ENCODE data around the gene TP53I3. TPM values are rescaled to one million over a fixed set of nuclear protein-coding genes. Genes with fewer than 3 reads are reported as not detected.

Gene TP53I3
- total RNA-seq, 1 experiment from 2014 or later: 13.9 TPM

- H3K4me3 Mint-ChIP-seq (ENCODE audit: low read depth, unreplicated experiment): no peak overlapping the region
- no peak for DNase-seq
- H3K36me3 Mint-ChIP-seq (ENCODE audit: insufficient read depth, unreplicated experiment): no peaks in the 10 kb centered on the region
- peaks cover 3% of the 10 kb centered on the region for H3K9me3 Mint-ChIP-seq (ENCODE audit: low read depth, unreplicated experiment)
- intact Hi-C loops (cut with micrococcal nuclease; ENCODE audit: unreplicated experiment): no loop called here
- no TSS peak for BruUV-seq (replicated peaks)
- H3K27ac Mint-ChIP-seq (ENCODE audit: unreplicated experiment): no peak overlapping the region
- no peaks in the 10 kb centered on the region for H3K27me3 Mint-ChIP-seq (ENCODE audit: unreplicated experiment)
- TF ChIP-seq CTCF (IDR thresholded peaks at IDR 0.05; ENCODE audit: unreplicated experiment): no peak
- no peaks in the 10 kb centered on the region for H3K4me1 Mint-ChIP-seq (ENCODE audit: low read depth, unreplicated experiment)
- CTCF ChIA-PET: no interaction called here
These were observed 21.2 kb upstream of the TP53I3 start for GRCh38 chr2:24105816-24106215.

DNA sequence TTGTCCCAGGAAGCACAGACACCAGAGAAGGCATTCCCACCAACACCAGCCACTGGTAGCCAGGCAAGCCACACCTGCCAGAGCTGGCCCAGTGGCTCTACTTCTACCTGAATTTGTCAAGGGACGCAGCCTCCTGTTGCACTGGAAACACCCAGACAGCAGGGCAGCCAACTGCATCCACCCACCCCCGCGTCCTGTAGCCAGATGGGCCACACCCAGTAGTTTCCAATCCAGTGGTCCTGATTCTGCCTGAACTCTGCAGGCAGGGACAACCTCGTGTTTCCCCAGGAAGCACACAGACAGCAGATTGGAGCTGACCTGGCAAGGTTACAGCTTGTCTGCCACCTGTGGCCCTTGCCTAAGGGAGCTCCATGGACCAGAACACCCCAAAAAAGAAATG is 20.3 kb upstream of the TP53I3 start:
- no TSS peak for BruUV-seq (replicated peaks)
- TF ChIP-seq CTCF (IDR thresholded peaks at IDR 0.05; ENCODE audit: unreplicated experiment): no peak
- CTCF ChIA-PET: no interaction called here
- DNase-seq: no peak
- intact Hi-C loops (cut with micrococcal nuclease; ENCODE audit: unreplicated experiment): no loop called here
- Mint-ChIP-seq H3K4me3 (ENCODE audit: low read depth, unreplicated experiment) (no peak overlapping the region), H3K4me1 (ENCODE audit: low read depth, unreplicated experiment) (no peaks in the 10 kb centered on the region), H3K9me3 (ENCODE audit: low read depth, unreplicated experiment) (peaks cover 3% of the 10 kb centered on the region), H3K27me3 (ENCODE audit: unreplicated experiment) (no peaks in the 10 kb centered on the region), H3K36me3 (ENCODE audit: insufficient read depth, unreplicated experiment) (no peaks in the 10 kb centered on the region), H3K27ac (ENCODE audit: unreplicated experiment) (no peak overlapping the region)

DNA sequence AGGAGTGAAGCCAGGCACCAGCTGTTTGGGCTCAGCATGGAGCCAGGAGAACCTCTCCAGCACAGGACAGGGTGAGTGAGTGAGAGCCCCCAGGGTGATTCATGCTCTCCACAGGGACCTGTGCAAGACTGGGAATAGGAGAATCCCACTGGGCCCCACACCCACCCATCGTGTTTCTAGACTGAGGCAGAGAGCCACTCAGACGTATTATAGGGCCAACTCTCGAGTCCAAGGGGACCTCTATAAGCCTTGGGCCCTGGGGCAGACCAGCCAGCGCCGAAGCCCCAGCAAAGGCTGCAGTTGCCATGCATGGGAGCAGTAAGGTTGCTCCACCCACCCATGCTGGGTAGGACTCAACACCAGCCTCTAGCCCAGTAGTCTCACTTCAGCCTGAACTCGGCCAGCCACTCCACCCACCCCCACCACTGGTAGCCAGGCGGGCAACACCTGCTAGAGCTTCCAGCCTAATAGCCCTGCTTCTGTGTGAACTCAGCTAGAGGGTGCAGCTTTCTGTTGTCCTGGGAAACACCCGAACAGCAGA is 19.5 kb upstream of the TP53I3 start:
- no TSS peak for BruUV-seq (replicated peaks)
- H3K36me3 Mint-ChIP-seq (ENCODE audit: insufficient read depth, unreplicated experiment): no peaks in the 10 kb centered on the region
- no peak for TF ChIP-seq CTCF (IDR thresholded peaks at IDR 0.05; ENCODE audit: unreplicated experiment)
- no peaks in the 10 kb centered on the region for H3K27me3 Mint-ChIP-seq (ENCODE audit: unreplicated experiment)
- DNase-seq: no peak
- no peak overlapping the region for H3K27ac Mint-ChIP-seq (ENCODE audit: unreplicated experiment)
- no peaks in the 10 kb centered on the region for H3K4me1 Mint-ChIP-seq (ENCODE audit: low read depth, unreplicated experiment)
- intact Hi-C loops (cut with micrococcal nuclease; ENCODE audit: unreplicated experiment): no loop called here
- no peak overlapping the region for H3K4me3 Mint-ChIP-seq (ENCODE audit: low read depth, unreplicated experiment)
- H3K9me3 Mint-ChIP-seq (ENCODE audit: low read depth, unreplicated experiment): peaks cover 3% of the 10 kb centered on the region
- CTCF ChIA-PET: no interaction called here

DNA sequence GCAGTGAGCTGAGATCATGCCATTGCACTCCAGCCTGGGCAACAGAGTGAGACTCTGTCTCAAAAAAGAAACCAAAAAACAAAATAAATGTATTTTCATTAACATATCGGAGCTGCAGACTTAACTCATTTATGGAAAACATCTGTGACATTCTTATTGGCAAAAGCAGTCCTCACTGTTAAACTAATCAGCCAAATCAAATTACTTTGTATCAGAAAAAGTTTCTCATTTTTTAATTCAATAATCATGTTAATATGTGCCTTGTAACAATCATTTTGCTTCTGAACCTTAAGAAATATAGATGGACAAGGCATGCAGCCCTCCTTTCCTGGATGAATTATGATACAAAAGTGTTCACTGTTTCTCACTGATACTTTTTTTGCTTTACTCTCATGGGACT is 18.0 kb upstream of the TP53I3 start:
- peaks cover 6% of the 10 kb centered on the region for H3K9me3 Mint-ChIP-seq (ENCODE audit: low read depth, unreplicated experiment)
- H3K27ac Mint-ChIP-seq (ENCODE audit: unreplicated experiment): no peak overlapping the region
- CTCF ChIA-PET: no interaction called here
- intact Hi-C loops (cut with micrococcal nuclease; ENCODE audit: unreplicated experiment): no loop called here
- H3K4me1 Mint-ChIP-seq (ENCODE audit: low read depth, unreplicated experiment): no peaks in the 10 kb centered on the region
- no TSS peak for BruUV-seq (replicated peaks)
- TF ChIP-seq CTCF (IDR thresholded peaks at IDR 0.05; ENCODE audit: unreplicated experiment): no peak
- H3K4me3 Mint-ChIP-seq (ENCODE audit: low read depth, unreplicated experiment): no peak overlapping the region
- no peaks in the 10 kb centered on the region for H3K27me3 Mint-ChIP-seq (ENCODE audit: unreplicated experiment)
- no peaks in the 10 kb centered on the region for H3K36me3 Mint-ChIP-seq (ENCODE audit: insufficient read depth, unreplicated experiment)
- no peak for DNase-seq
